Left ventricle myocardium superior (tissue), 1 donor: ENCODE measurements around the gene EIF1. TPM values are rescaled to one million over a fixed set of nuclear protein-coding genes. Genes with fewer than 3 reads are reported as not detected.

Experiments used
- ATAC-seq: fragments of 200-7000 bp; cut with Tn5 transposase; one replicate; pipeline ENCODE4 v1.9.1; 2020; ENCODE audit warnings: mild to moderate bottlenecking, moderate library complexity
- DNase-seq: peaks from one replicate; pipeline ENCODE4 v3.0.0-alpha.2; 2020
- intact Hi-C: fragments of 100-400 bp; cut with micrococcal nuclease; formaldehyde crosslinking; loops from one replicate; pipeline ENCODE4 v1.11.0; 2022
- total RNA-seq: library from RNA; stranded (reverse); fragmentation: NEBNext Ultra II Directional; extraction: Animal tissue kit (Norgen Biotek cat#: 25700); gene quantifications from one replicate; pipeline ENCODE4 v1.2.1, GENCODE V29; 2021
- donor health status: DM: no; HTN: yes; CAD: no; lungs with severe emphysema.

Gene EIF1
- total RNA-seq, 1 donor from 2014 or later: 1,209 TPM

GRCh38 chr17:41723801-41724475 lies 35.3 kb downstream of the EIF1 start:
- ATAC-seq (no peak), DNase-seq (no peak)
- intact Hi-C loops: no loop called here

- intact Hi-C loops: no loop called here
- ATAC-seq (no peak), DNase-seq (no peak)
Observed at GRCh38 chr17:41724476-41725050, 35.9 kb downstream of the EIF1 start.

- DNase-seq (no peak), ATAC-seq (no peak)
- intact Hi-C loops: no loop called here
Observed at GRCh38 chr17:41725134-41725533, 36.4 kb downstream of the EIF1 start.

GRCh38 chr17:41728056-41728455 lies 39.4 kb downstream of the EIF1 start:
- intact Hi-C loops: no loop called here
- ATAC-seq (no peak), DNase-seq (no peak)

GRCh38 chr17:41730479-41730878 lies 41.8 kb downstream of the EIF1 start:
- no peak for ATAC-seq
- DNase-seq: no peak
- intact Hi-C loops: no loop called here

GRCh38 chr17:41731836-41732235 lies 43.2 kb downstream of the EIF1 start:
- ATAC-seq: no peak
- intact Hi-C loops: no loop called here
- no peak for DNase-seq

- DNase-seq (no peak), ATAC-seq (no peak)
- intact Hi-C loops: no loop called here
Observed at GRCh38 chr17:41733348-41734138, 44.9 kb downstream of the EIF1 start.

- peak; percentile 43 for DNase-seq
- peak; percentile 26 for ATAC-seq
- intact Hi-C loops: no loop called here
Observed at GRCh38 chr17:41734139-41734948, 45.7 kb downstream of the EIF1 start, which contains the start of gene HAP1. HAP1 (minus strand) TSS chr17:41734643; CDS start chr17:41734634, 9 bp downstream.

GRCh38 chr17:41734949-41735313 lies 46.2 kb downstream of the EIF1 start:
- DNase-seq: no peak
- intact Hi-C loops: no loop called here
- peak; percentile 10 for ATAC-seq

GRCh38 chr17:41735744-41736143 lies 47.1 kb downstream of the EIF1 start:
- intact Hi-C loops: no loop called here
- ATAC-seq: no peak
- no peak for DNase-seq

GRCh38 chr17:41736983-41737679 lies 48.4 kb downstream of the EIF1 start:
- intact Hi-C loops: no loop called here
- DNase-seq: no peak
- no peak for ATAC-seq

- intact Hi-C loops: loop anchor here (2.0 kb wide), 1 partner anchor 63 kb away; no protein-coding TSS in a partner anchor
- no peak for DNase-seq
- peak; percentile 5 for ATAC-seq
Observed at GRCh38 chr17:41737680-41738023, 49.0 kb downstream of the EIF1 start.

GRCh38 chr17:41738077-41738800 lies 49.6 kb downstream of the EIF1 start:
- ATAC-seq (peak; percentile 87), DNase-seq (peak; percentile 88)
- intact Hi-C loops: loop anchor here (2.0 kb wide), 1 partner anchor 63 kb away; no protein-coding TSS in a partner anchor

GRCh38 chr17:41738801-41739112 lies 50.1 kb downstream of the EIF1 start:
- no peak for DNase-seq
- intact Hi-C loops: loop anchor here (2.0 kb wide), 1 partner anchor 62 kb away; no protein-coding TSS in a partner anchor
- no peak for ATAC-seq

GRCh38 chr17:41739661-41740352 lies 51.1 kb downstream of the EIF1 start:
- intact Hi-C loops: loop anchor here (2.0 kb wide), 1 partner anchor 61 kb away; no protein-coding TSS in a partner anchor
- ATAC-seq: no peak
- no peak for DNase-seq

- DNase-seq (no peak), ATAC-seq (no peak)
- intact Hi-C loops: no loop called here
Observed at GRCh38 chr17:41740506-41740905, 51.8 kb downstream of the EIF1 start.

- intact Hi-C loops: no loop called here
- DNase-seq (no peak), ATAC-seq (no peak)
Observed at GRCh38 chr17:41741709-41742108, 53.0 kb downstream of the EIF1 start.
